ENCODE measurements around the gene IMP3.

IMP3 gene

GRCh38 chr15:75620058-75620820 lies 19.8 kb downstream of the IMP3 start:
- DNase-seq, result no peak

- no peak for DNase-seq
Measured at GRCh38 chr15:75616766-75617165, 23.3 kb downstream of the IMP3 start.

- DNase-seq, result no peak
Measured at GRCh38 chr15:75606711-75607699, 33.0 kb downstream of the IMP3 start.

- no peak for DNase-seq
Measured at GRCh38 chr15:75606026-75606425, 34.0 kb downstream of the IMP3 start.

GRCh38 chr15:75599401-75599800 lies 40.6 kb downstream of the IMP3 start:
- no peak for DNase-seq

- DNase-seq, result no peak
Measured at GRCh38 chr15:75598361-75598760, 41.7 kb downstream of the IMP3 start.

- DNase-seq, result peak in 1 of 2 experiments; percentile 8
Measured at GRCh38 chr15:75597667-75598341, 42.2 kb downstream of the IMP3 start.

GRCh38 chr15:75596703-75597345 lies 43.2 kb downstream of the IMP3 start:
- DNase-seq, result no peak

- DNase-seq, result no peak
Measured at GRCh38 chr15:75594276-75594675, 45.7 kb downstream of the IMP3 start.

GRCh38 chr15:75591655-75592364 lies 48.2 kb downstream of the IMP3 start:
- DNase-seq, result no peak

- DNase-seq, result no peak
Measured at GRCh38 chr15:75590239-75590638, 49.8 kb downstream of the IMP3 start.

All from NCI-H526 (cell line).